DND-41 (cell line): ENCODE results near the gene EPN3.

Experiments
- CTCF ChIP-seq: IDR thresholded peaks from 2 replicates; pipeline ENCODE4 v1.5.1; 2012; ENCODE audit warnings: borderline replicate concordance, low read length, moderate library complexity, mild to moderate bottlenecking; ENCODE audit not compliant: poor library complexity, severe bottlenecking; ENCODE audit errors: extremely low read depth
- EZH2 ChIP-seq: IDR thresholded peaks from 3 replicates; pipeline ENCODE4 v1.6.1; 2012; ENCODE audit warnings: borderline replicate concordance, low read depth, mild to moderate bottlenecking, moderate library complexity, low read length, inconsistent platforms; ENCODE audit not compliant: severe bottlenecking

GRCh38 chr17:50585346-50585745 is 52.8 kb downstream of the EPN3 start:
- TF ChIP-seq CTCF = no peak
- no peak for TF ChIP-seq EZH2
